ENCODE data around the gene GABRA1.

The GABRA1 gene

GRCh38 chr5:161847941-161848391 lies at the start of gene GABRA1:
Gene GABRA1, plus strand, starts transcription at chr5:161848120. Its CDS starts 2,691 bp downstream, at chr5:161850811.
- DNase-seq: peak; percentile 60

GRCh38 chr5:161799316-161799715 lies 48.6 kb upstream of the GABRA1 start:
- DNase-seq: no peak

GRCh38 chr5:161804263-161804662 lies 43.7 kb upstream of the GABRA1 start:
- DNase-seq: no peak

GRCh38 chr5:161846746-161847145 lies 1.2 kb upstream of the GABRA1 start:
- no peak for DNase-seq

GRCh38 chr5:161847447-161847846 lies 473 bp upstream of the GABRA1 start:
- peak; percentile 25 for DNase-seq

- no peak for DNase-seq
Observed at GRCh38 chr5:161850491-161850890, 2.6 kb downstream of the GABRA1 start.

- no peak for DNase-seq
Observed at GRCh38 chr5:161851691-161852299, 3.9 kb downstream of the GABRA1 start.

- no peak for DNase-seq
Observed at GRCh38 chr5:161857358-161857757, 9.4 kb downstream of the GABRA1 start.

GRCh38 chr5:161863259-161863658 lies 15.3 kb downstream of the GABRA1 start:
- DNase-seq: no peak

- DNase-seq: no peak
Observed at GRCh38 chr5:161863811-161864210, 15.9 kb downstream of the GABRA1 start.

- DNase-seq: no peak
Observed at GRCh38 chr5:161865510-161865909, 17.6 kb downstream of the GABRA1 start.

GRCh38 chr5:161889971-161890370 lies 42.1 kb downstream of the GABRA1 start:
- DNase-seq: no peak

GRCh38 chr5:161895514-161895913 lies 47.6 kb downstream of the GABRA1 start:
- no peak for DNase-seq

- no peak for DNase-seq
Observed at GRCh38 chr5:161897033-161897432, 49.1 kb downstream of the GABRA1 start.

- DNase-seq: no peak
Observed at GRCh38 chr5:161899590-161899989, 51.7 kb downstream of the GABRA1 start.

- DNase-seq: no peak
Observed at GRCh38 chr5:161900981-161901380, 53.1 kb downstream of the GABRA1 start.

- no peak for DNase-seq
Observed at GRCh38 chr5:161921781-161922180, 73.9 kb downstream of the GABRA1 start.

- DNase-seq: no peak
Observed at GRCh38 chr5:161924270-161924669, 76.3 kb downstream of the GABRA1 start.

- DNase-seq: no peak
Observed at GRCh38 chr5:161925960-161926359, 78.0 kb downstream of the GABRA1 start.

GRCh38 chr5:161934486-161934885 lies 86.6 kb downstream of the GABRA1 start:
- no peak for DNase-seq

- DNase-seq: no peak
Observed at GRCh38 chr5:161944974-161945373, 97.1 kb downstream of the GABRA1 start.

GRCh38 chr5:161946911-161947310 lies 99.0 kb downstream of the GABRA1 start:
- DNase-seq: peak; percentile 0

Data from NCI-H82 (cell line).